GM19239 (cell line): ENCODE results near the gene CHTF18.
"Not testable (repeated sequence)": the region's sequence is repeated elsewhere in the genome, so short reads cannot be mapped to it uniquely, and the experiment has no call there.

ENCODE experiments used
- DNase-seq: peaks from one replicate; pipeline ENCODE4 v3.0.0; 2011; ENCODE audit warnings: low spot score; ENCODE audit not compliant: insufficient read length
- FAIRE-seq: peaks from 2 replicates; lab custom pipeline; 2011; peaks lifted over from hg19 to GRCh38; lab: Jason Lieb, UNC

The CHTF18 gene

DNA sequence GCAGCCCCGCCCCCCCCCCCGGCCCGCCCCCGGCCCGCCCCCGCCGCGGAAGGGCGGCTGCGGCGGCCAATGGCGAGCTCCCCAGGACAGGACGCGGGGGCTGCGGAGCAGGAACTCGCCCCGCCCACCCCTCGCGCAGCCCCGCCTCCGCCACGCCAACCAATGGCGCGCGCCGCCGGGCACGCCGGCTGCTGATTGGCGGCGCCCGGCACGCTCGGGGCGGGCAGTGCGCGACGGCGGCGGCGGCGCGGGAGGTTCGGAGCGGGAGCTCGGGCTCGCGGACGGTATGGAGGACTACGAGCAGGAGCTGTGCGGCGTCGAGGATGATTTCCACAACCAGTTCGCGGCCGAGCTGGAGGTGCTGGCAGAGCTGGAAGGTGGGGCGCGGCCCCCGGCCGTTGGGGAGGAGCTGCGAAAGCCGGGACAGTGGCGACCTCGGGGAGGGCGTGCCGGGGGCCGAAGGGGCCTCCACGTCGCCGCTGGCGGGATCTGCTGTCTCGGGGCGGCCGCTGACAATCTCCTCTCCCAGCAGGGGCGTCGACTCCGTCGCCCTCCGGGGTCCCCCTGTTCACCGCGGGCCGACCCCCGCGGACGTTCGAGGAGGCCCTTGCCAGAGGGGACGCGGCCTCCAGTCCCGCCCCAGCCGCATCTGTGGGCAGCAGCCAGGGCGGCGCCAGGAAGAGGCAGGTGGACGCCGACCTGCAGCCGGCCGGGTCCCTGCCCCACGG is at the start of gene CHTF18:
Gene CHTF18 (plus strand): TSS at position 222 of the 728 bp plus-strand sequence. CDS start 65 bp downstream, at position 287.
- FAIRE-seq, result peak; percentile 70
- peak; percentile 100 for DNase-seq

DNA sequence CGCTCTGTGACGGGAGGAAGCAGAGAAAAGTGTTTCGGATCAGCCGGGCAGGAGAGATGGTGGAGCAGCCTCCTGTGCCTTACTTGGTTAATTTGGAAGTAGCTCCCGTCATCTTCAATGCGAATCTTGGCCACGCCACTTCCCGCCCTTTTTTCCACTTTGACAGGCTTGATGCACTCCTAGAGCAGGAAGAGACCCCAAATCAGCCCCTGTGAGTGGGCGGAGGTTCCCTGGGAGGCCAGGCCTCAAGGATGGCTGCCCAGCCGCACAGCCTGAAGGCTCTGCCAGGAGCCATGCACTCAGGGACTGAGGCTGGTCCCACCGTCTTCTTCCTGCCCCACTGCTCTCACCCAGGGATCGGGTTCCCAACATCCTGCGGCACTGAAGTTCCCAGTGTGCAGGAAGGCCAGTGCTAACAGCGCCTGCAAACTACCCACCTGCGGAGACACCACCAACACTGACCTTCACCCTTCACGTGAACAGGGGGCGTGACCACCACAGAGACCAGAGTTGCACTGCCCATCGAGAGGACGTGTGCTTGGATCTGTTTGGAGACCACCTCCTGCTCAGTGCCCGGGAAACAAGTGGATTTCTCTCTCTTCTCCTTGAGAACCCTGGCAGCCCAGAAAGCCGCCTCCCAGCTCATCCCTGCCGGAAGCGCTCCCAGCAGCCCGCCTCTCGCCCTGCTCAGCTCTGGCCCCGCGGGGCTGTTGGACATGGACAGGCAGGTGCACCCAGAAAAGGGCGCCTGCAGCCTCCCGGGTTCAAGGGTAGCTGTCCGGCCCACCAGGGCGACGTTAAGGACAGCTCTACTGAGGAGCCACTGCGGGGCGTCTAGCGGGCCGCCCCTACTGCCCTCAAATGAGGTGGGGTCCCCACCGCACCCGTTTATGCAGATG is 48.6 kb upstream of the CHTF18 start:
- FAIRE-seq (no peak), DNase-seq (no peak)

DNA sequence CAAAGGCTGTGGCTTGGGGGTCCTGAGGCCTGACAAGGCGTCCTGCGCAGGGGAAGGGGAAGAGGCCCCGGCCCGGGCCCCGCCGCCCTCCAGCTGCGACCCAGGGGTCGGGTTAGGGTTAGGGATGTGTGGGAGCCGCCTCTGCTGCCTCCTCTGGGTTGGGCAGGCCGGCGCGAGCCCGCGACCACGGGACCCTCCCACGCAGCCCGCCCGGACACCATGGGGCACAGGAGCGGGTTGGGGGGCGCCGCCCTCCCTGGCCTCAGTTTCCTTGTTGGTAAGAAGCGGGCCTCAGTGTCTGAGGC is 48.0 kb upstream of the CHTF18 start:
- no peak for DNase-seq
- FAIRE-seq, result no peak

DNA sequence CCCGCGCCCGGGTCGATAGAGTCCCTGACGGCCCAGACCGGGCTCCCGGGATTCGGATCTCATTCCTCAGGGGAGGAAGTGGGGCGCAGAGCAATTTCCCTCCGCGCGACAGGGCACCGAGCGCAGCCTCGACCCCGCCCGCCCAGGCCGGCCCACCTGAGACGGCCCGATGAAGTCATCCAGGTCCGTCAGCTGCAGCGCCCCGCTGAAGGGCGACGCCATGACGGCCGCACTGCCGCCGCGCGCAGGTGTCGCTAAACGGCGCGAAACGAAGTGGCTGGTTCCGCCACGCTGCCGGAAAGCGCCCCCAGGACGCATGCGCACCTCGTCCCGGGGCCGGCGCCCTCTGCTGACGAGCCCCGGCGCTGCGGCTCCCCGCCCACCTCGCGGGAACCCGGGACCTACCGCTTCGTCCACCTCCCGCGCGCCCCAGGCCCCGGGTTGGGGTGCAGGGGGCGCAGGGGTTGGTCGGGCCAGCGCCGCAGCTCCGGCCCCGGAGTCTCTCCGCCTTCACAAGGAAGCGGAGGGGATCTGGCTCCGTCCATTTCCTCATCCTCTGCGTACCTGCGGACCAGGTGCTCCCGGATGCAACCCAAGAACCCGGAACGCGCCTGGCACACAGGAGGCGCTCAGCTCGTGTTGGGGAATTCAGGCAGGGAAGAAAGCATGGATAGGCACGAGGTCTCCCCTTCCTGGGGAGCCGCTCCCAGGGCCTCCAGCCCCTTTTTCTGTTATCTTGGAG is 47.5 kb upstream of the CHTF18 start, which contains the start of gene CIAO3:
Gene CIAO3 (minus strand): TSS at position 234 of the 742 bp plus-strand sequence. CDS start 12 bp downstream, at position 222.
- DNase-seq (peak; percentile 98), FAIRE-seq (no peak)

DNA sequence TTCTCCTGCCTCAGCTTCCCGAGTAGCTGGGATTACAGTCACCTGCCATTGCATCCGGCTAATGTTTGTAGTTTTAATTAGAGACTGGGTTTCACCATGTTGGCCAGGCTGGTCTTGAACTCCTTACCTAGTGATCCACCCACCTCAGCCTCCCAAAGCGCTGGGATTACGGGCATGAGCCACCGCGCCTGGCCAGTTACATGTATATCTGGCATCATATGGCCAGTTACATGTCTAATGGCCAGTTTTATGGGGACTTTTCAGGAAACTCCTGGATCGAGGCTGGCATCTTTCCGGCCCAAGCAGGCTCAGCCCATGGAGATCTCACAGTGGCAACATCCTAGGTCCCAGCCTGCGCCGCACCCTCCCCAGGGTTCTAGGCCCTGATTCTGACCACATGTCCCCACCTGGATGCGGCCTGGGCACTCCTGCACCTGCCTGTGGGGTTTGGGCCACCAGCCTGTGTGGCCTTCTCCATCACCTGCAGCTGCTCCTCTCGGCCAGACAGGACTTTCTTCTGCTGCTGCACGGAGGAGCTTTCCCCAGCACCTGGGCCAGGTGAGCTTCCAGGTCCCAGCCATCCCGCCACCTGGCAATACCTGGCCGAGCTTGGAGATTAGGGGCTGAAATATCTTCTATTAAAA is 46.3 kb upstream of the CHTF18 start:
- FAIRE-seq, result no peak

DNA sequence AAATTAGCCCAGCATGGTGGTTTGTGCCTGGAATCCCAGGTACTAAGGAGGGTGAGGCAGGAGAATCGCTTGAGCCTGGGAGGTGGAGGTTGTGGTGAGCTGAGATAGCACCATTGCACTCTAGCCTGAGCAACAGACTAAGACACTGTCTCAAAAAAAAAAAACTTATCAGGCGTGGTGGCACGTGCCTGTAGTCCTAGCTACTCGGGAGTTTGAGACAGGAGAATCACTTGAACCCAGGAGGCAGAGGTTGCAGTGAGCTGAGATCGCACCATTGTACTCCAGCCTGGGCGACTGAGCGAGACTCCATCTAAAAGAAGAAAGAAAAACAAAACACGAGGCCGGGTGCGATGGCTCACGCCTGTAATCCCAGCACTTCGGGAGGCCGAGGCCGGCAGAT is 45.5 kb upstream of the CHTF18 start:
- DNase-seq, result not testable (repeated sequence)

More for the DNA sequence above, 46.3 kb upstream of the CHTF18 start:
- DNase-seq, result no peak

DNA sequence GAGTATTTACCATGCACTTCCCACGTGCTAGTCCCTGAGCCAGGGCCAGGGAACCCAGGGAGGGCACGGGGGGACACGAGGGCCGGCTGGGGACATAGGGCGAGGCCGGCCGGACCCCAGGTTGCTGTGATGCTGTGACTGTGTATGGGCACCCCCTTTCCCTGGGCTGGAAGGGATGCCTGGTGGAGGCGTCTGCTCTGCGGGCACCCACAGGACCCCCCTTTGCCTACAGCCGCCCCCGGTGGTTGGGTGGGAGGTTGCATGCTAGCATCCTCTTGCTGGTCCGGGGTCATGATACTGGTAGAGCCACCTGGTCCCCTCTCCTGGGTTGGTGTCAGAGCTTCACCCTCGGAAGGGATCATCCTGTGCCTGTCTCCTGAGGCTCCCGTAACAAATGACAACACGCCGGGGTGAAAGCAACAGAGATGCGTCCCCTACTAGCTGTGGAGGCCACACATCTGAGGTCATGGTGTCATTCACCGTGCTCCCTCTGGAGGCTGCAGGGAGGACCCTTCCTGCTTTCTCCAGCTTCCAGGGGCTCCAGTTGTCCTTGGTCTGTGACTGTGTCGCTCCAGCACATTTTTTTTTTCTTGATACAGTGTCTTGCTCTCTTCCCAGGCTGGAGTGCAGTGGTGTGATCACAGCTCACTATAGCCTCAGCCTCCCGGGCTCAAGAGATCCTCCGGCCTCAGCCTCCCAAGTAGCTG is 44.5 kb upstream of the CHTF18 start:
- FAIRE-seq, result no peak
- DNase-seq, result no peak

More for the DNA sequence above, 45.5 kb upstream of the CHTF18 start:
- FAIRE-seq, result not testable (repeated sequence)

DNA sequence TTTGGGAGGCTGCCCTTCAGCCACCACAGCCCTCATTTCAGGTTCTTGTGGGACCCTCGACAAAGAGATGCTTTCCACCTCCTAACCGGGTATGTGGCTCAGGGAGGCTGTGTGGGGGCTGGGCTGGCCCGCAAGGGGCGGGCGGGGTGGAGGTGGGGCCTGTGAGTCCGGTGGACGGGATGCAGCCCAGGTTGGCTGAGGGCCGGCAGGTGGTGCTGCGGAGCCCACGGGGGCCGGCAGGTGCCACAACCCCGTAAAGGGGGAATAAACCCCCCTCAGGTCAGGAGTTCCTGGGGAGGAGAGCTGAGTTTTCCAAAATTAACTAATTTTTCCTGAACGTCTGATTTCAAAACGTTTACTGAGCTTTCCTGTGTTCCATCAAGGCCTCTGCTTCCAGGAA is 42.7 kb upstream of the CHTF18 start:
- DNase-seq (no peak), FAIRE-seq (no peak)

DNA sequence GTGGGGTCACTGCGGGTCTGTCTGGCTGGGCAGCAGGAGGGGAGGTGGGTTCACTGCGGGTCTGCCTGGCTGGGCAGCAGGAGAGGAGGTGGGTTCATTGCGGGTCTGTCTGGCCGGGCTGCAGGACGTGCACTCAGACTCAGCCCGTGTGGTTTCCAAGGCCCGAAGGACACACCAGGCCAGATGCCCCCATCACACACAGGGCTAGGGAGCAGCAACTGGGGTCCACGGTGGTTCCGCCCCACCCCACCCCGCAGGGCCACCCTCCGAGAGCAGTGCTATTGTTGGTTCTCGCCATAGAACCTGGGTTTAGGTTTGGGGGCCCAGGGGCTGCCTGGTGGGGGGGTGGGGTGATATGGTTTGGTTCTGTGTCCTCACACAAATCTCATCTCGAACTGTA is 41.8 kb upstream of the CHTF18 start:
- DNase-seq (no peak), FAIRE-seq (no peak)

DNA sequence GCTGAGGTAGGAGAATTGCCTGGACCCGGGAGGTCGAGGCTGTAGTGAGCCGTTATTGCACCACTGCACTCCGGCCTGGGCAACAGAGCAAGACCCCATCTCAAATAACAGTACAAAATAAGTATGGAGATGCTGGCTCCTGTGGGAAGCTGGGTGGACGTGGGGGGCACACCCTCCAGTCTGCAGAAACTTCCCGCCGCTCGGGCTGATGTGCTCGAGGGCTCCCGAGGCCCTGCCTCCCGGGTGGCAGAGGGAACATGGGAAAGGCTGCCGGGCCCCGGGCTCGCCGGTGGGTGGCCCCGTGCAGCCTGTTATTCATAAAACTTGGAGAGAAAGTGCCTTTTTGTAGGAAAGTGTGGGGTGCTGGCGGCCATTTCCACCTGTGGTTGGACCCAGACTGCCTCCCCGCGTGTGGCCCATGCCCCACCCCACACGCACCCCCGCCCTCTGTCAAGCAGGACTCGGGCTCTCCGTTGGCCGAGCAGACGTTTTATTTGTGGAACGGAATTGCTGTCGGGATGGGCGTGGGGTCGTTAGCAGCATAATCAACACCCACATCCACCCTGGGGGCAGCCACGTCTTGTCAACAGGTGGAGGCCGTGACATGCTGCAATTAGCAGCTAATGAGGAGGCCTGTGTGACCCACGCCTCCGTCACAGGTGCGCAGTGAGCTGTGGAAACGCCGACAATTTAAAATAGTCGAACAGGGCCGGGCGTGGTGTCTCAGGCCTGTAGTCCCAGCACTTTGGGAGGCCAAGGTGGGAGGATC is 40.3 kb upstream of the CHTF18 start:
- no peak for FAIRE-seq
- DNase-seq, result no peak

DNA sequence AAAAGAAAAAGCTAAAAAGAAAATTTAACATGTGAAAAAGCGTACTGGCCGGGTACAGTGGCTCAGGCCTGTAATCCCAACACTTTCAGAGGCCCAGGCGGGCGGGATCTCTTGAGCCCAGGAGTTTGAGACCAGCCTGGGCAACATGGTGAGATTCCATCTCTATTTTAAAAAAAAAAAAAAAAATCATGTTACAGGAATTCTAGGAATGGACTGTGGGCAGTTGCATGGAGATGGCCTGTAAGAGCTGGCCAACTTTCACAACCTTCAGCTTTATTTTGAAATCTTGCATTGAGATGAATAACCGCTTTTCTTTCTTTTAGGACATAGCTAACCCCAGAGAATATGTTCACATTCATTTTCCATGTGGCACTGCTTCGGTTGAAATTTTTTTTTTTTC is 39.4 kb upstream of the CHTF18 start:
- DNase-seq (no peak), FAIRE-seq (no peak)

DNA sequence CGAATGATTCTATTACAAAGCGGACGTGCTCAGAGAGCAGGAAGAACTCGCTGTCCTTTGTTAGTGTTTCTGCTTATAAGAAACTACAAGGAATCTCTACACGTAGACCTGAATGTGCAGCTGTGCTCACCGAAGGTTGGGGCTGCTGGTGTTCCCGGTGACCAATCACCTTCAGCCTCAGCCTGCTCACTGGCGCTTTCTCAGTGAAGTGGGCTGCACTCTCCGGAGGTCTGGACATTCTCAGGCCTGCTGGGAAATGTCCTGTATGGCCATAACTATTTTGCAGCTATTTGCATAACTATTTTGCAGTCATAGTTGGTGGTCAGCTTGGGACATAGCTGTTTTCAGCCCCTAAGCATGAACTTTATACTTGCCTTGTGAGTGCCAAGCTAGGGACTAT is 37.9 kb upstream of the CHTF18 start:
- DNase-seq, result no peak
- FAIRE-seq, result no peak

DNA sequence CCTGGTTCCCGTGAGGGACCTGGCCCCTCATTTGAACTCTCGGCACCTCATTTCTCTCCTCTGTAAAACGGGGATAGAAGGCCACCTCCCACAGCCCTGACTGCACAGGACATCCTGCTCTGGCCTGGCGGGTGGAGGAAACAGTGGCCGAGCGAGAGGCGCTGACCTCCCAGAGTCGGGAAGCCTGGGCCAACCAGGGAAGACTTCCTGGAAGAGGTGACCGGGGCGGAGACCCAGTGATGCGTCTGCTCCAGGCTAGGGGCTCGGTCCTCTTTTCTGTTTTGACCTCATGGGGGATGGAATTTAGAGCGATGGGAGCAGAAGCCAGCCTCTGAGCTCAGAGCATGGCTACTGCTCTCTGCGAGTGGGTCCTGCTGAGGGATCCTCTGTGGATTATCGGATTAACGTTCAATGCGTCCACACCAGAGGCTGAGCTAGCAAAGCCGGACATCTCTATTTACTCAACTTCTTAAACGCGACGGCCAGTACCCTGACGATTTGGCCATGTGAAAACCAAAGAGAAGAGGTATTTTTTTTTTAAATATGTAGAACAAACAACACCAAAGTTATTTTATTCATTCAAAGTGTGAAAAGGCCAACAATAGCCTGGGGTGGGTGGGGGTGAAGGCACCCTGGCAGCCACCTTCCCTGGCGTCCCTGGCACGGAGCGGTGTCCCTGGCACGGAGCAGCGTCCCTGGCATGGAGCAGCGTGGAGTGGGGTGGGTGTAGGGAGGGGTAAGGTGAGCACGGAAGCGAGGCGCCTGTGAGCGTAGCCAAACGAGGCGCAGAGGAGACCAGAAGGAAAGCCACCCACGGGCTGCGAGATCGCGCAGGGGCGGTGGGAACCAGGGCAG is 37.0 kb upstream of the CHTF18 start:
- no peak for DNase-seq

DNA sequence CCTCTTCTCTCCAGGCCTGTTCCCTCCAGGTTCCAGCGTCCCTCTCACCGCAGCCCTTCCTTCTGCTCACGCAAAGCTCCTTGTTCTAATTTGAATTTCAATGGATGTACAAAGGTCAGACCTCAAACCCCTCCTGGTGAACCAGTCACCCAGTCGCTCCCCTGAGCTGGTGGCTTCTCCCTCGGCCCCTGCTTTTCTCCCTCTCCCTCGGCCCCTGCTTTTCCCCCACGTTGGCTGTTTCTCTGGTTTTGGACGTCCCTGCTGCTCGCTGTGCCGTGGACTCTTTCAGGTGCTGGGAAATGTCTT is 36.5 kb upstream of the CHTF18 start:
- no peak for DNase-seq
- FAIRE-seq, result no peak

More for the DNA sequence above, 37.0 kb upstream of the CHTF18 start:
- no peak for FAIRE-seq

DNA sequence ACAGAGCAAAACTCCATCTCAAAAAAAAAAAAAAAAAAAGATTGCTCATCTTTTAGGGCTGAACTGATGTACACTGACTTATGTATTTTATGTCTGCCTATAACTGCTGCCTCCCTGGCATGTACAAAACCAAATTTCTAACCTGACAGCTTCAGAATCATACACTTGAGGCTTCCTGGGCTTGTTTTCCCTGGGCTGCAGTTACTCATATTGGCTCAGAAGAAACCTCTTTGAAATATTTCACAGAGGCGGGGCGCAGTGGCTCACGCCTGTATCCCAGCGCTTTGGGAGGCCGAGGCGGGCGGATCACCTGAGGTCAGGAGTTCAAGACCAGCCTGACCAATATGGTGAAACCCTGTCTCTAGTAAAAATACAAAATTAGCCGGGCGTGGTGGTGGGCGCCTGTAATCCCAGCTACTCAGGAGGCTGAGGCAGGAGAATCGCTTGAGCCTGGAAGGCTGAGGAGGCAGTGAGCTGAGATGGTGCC is 34.3 kb upstream of the CHTF18 start:
- DNase-seq, FAIRE-seq: not testable (repeated sequence)

DNA sequence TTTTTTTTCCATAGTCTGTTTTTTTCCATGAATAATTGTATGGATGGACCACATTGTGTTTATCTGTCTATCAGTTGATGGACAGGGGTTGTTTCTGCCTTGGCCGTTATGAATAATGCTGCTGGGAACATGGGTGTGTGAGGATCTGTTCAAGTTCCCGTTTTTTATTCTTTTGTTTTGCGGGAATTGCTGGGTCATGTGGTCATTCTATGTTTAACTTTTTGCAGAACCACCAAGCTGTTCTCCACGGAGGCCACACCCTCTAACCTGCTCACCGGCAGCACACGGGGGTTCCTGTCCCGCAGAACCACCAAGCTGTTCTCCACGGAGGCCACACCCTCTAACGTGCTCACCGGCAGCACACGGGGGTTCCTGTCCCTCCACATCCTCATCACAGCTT is 33.8 kb upstream of the CHTF18 start:
- no peak for DNase-seq
- FAIRE-seq, result no peak

DNA sequence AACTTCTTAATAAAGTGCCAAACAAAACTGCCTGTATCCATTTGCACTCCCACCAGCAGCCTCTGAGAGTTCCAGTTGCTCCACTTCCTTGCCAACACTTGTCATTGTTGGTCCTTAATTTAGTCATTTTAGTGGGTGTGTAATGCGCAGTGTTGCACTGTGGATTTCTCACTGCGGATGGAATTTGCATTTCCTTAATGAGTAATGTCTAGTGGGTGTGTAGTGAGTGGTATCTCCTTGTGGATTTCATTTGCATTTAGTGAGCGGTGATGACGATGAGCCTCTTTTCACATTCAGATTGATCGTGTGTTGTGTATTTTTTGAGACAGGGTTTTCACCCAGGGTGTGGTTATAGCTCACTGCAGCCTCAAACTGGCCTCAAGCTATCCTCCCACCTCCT is 32.0 kb upstream of the CHTF18 start:
- no peak for DNase-seq
- FAIRE-seq, result no peak
